PC-9 (cell line): ENCODE measurements around the gene OTULIN. TPM values are rescaled to one million over a fixed set of nuclear protein-coding genes. Genes with fewer than 3 reads are reported as not detected.

ENCODE experiments used
- BruUV-seq: library from RNA; stranded (reverse); fragments of 400-500 nt; replicated peaks from 2 replicates; lab custom pipeline; 2021; lab: Mats Ljungman, UMichigan
- CTCF ChIA-PET: fragments of 300-600 bp; sonication (Branson Sonifier 250); formaldehyde crosslinking; loops from one replicate; lab custom pipeline; 2022; ENCODE audit warnings: antibody characterized with exemption; lab: Charles Lee
- POLR2A ChIA-PET: fragments of 300-600 bp; sonication (Branson Sonifier 250); formaldehyde crosslinking; loops from one replicate; lab custom pipeline; 2022; ENCODE audit warnings: antibody characterized with exemption; ENCODE audit not compliant: unreplicated experiment; lab: Charles Lee
- DNase-seq, 2 experiments: peaks; one replicate each; pipeline versions ENCODE4 v3.0.0 to v3.0.0-alpha.2; 2015 to 2022; ENCODE audit warnings: mixed read lengths in 1 of 2
- H2AFZ ChIP-seq: fragments of 200-600 bp; sonication (generic); 2 replicates; pipeline ENCODE4 v1.8.1; 2017; ENCODE audit warnings: antibody characterized with exemption
- H3F3A ChIP-seq: fragments of 200-600 bp; sonication (generic); 2 replicates; pipeline ENCODE4 v1.8.1; 2017; ENCODE audit warnings: antibody characterized with exemption, mild to moderate bottlenecking, low read depth; ENCODE audit not compliant: insufficient read depth
- H3K27ac ChIP-seq: fragments of 200-600 bp; sonication (generic); 2 replicates; pipeline ENCODE4 v1.6.1; 2016; ENCODE audit warnings: mixed run types
- H3K27me3 ChIP-seq: fragments of 200-600 bp; sonication (generic); 2 replicates; pipeline ENCODE4 v1.6.1; 2016; ENCODE audit warnings: low read depth, mixed run types; ENCODE audit not compliant: insufficient read depth
- H3K36me3 ChIP-seq: fragments of 200-600 bp; sonication (generic); 2 replicates; pipeline ENCODE4 v1.6.1; 2016; ENCODE audit warnings: low read depth, mixed run types
- H3K4me1 ChIP-seq: fragments of 200-600 bp; sonication (generic); replicated peaks from 2 replicates; pipeline ENCODE4 v1.6.1; 2016; ENCODE audit warnings: mixed run types; ENCODE audit not compliant: insufficient read depth
- H3K4me2 ChIP-seq: fragments of 200-600 bp; sonication (generic); 2 replicates; pipeline ENCODE4 v1.6.1; 2017; ENCODE audit warnings: mixed run types
- H3K4me3 ChIP-seq: fragments of 200-600 bp; sonication (generic); 2 replicates; pipeline ENCODE4 v1.6.1; 2016; ENCODE audit warnings: mixed run types
- H3K79me2 ChIP-seq: fragments of 200-600 bp; sonication (generic); 2 replicates; pipeline ENCODE4 v1.6.1; 2017; ENCODE audit warnings: low read depth, mixed run types
- H3K9me2 ChIP-seq: fragments of 200-600 bp; sonication (generic); 2 replicates; pipeline ENCODE4 v1.8.1; 2017; ENCODE audit warnings: mild to moderate bottlenecking; ENCODE audit not compliant: insufficient read depth
- H3K9me3 ChIP-seq: fragments of 200-600 bp; sonication (generic); 2 replicates; pipeline ENCODE4 v1.8.1; 2016; ENCODE audit warnings: low read depth; ENCODE audit not compliant: insufficient read depth
- H4K20me1 ChIP-seq: fragments of 200-600 bp; sonication (generic); 2 replicates; pipeline ENCODE4 v1.8.1; 2017; ENCODE audit not compliant: insufficient read depth
- CTCF ChIP-seq: fragments of 200-600 bp; sonication (generic); conservative IDR thresholded peaks from 2 replicates; pipeline ENCODE4 v1.6.1; 2017; ENCODE audit warnings: mixed run types, antibody characterized with exemption, mild to moderate bottlenecking, moderate library complexity
- EZH2 ChIP-seq: fragments of 200-600 bp; sonication (generic); IDR thresholded peaks from 2 replicates; pipeline ENCODE4 v1.8.0; 2017; ENCODE audit warnings: antibody characterized with exemption, low read depth
- intact Hi-C: fragments of 100-400 bp; cut with micrococcal nuclease; formaldehyde crosslinking; loops from one replicate; pipeline ENCODE4 v1.10.0; 2022; ENCODE audit not compliant: unreplicated experiment
- total RNA-seq: library from RNA; stranded (reverse); gene quantifications from 2 replicates; pipeline ENCODE4 v1.2.3, GENCODE V29; 2021

OTULIN gene
- total RNA-seq, 1 experiment from 2014 or later, result 77.2 TPM

- no peaks in the 10 kb centered on the region for H3K9me3 ChIP-seq
- H3K9me2 ChIP-seq, result no peaks in the 10 kb centered on the region
- 0 out of 2 replicates have a peak, but pooled peaks cover 2% of the 10 kb centered on the region for H3K27me3 ChIP-seq
- no peak overlapping the region for H3K4me3 ChIP-seq
- no peaks in the 10 kb centered on the region for H4K20me1 ChIP-seq
- H3K36me3 ChIP-seq, result no peaks in the 10 kb centered on the region
- CTCF ChIA-PET, result no interaction called here
- no peaks in the 10 kb centered on the region for H3F3A ChIP-seq
- no peaks in the 10 kb centered on the region for H3K79me2 ChIP-seq
- no peak overlapping the region for H3K27ac ChIP-seq
- H3K4me1 ChIP-seq, result no peaks in the 10 kb centered on the region
- DNase-seq, result no peak
- TF ChIP-seq EZH2, result no peak
- no peak for TF ChIP-seq CTCF
- POLR2A ChIA-PET, result interaction anchor here (0.5 to 0.6 kb wide), 2 partner anchors 396 to 703 kb away, joined by 3 to 4 read pairs; no protein-coding TSS in a partner anchor
- no TSS peak for BruUV-seq
- intact Hi-C loops, result no loop called here
- H2AFZ ChIP-seq, result no peak overlapping the region
- H3K4me2 ChIP-seq, result no peak overlapping the region
Observed at GRCh38 chr5:14738050-14738449, 73.5 kb downstream of the OTULIN start.

DNA sequence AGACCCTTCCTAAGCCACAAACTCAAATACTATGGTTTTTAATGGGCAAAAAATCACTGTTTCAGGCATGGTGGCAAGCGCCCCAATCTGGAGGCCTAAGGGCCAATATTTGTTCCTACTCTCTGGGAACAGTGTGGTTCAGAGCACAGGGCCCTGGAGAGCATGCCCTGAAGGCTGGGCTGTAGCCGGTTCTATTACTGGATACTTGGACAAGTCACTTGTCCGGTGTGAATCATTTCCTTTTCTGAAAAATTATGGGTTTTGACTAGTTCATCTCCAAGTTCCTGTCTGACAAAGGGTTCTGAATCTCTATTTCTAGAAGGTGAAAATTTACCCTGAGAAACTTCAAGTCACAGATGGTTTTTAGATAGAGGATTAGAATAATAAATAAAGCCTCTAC lies 75.0 kb downstream of the OTULIN start:
- TF ChIP-seq EZH2 (no peak), CTCF (no peak)
- no peak overlapping the region for H3K4me3 ChIP-seq
- no peaks in the 10 kb centered on the region for H4K20me1 ChIP-seq
- no peaks in the 10 kb centered on the region for H3K9me2 ChIP-seq
- intact Hi-C loops, result no loop called here
- no peaks in the 10 kb centered on the region for H3K79me2 ChIP-seq
- DNase-seq, result no peak
- ChIA-PET POLR2A (interaction anchor here (0.6 kb wide), 1 partner anchor 56 kb away, joined by 7 read pairs; no protein-coding TSS in a partner anchor), CTCF (no interaction called here)
- BruUV-seq, result no TSS peak
- no peaks in the 10 kb centered on the region for H3F3A ChIP-seq
- no peaks in the 10 kb centered on the region for H3K27me3 ChIP-seq
- no peaks in the 10 kb centered on the region for H3K9me3 ChIP-seq
- no peak overlapping the region for H3K4me2 ChIP-seq
- no peak overlapping the region for H2AFZ ChIP-seq
- no peaks in the 10 kb centered on the region for H3K36me3 ChIP-seq
- H3K4me1 ChIP-seq, result no peaks in the 10 kb centered on the region
- no peak overlapping the region for H3K27ac ChIP-seq

GRCh38 chr5:14739981-14740380 lies 75.5 kb downstream of the OTULIN start:
- no peaks in the 10 kb centered on the region for H3K36me3 ChIP-seq
- no peak overlapping the region for H3K4me2 ChIP-seq
- no peaks in the 10 kb centered on the region for H3K9me3 ChIP-seq
- H3K27me3 ChIP-seq, result no peaks in the 10 kb centered on the region
- POLR2A ChIA-PET, result interaction anchor here (0.6 kb wide), 1 partner anchor 56 kb away, joined by 7 read pairs; no protein-coding TSS in a partner anchor
- H3K79me2 ChIP-seq, result no peaks in the 10 kb centered on the region
- TF ChIP-seq EZH2, result no peak
- TF ChIP-seq CTCF, result no peak
- no peaks in the 10 kb centered on the region for H3F3A ChIP-seq
- no peak overlapping the region for H3K4me3 ChIP-seq
- H2AFZ ChIP-seq, result no peak overlapping the region
- no peaks in the 10 kb centered on the region for H3K4me1 ChIP-seq
- H3K27ac ChIP-seq, result no peak overlapping the region
- intact Hi-C loops, result no loop called here
- BruUV-seq, result no TSS peak
- H3K9me2 ChIP-seq, result no peaks in the 10 kb centered on the region
- no peaks in the 10 kb centered on the region for H4K20me1 ChIP-seq
- CTCF ChIA-PET, result no interaction called here
- no peak for DNase-seq
